ENCODE results near the gene ING1.
"Not testable (repeated sequence)": the region's sequence is repeated elsewhere in the genome, so short reads cannot be mapped to it uniquely, and the experiment has no call there.

The ING1 gene

GRCh38 chr13:110700641-110701040 lies 12.9 kb upstream of the ING1 start:
- Histone ChIP-seq H3K36me3 (replicated peaks; ENCODE audit: low read depth, low read length) (peaks cover 64% of the 10 kb centered on the region), H3K27ac (ENCODE audit: low read length) (no peak overlapping the region)

GRCh38 chr13:110701061-110701460 lies 12.4 kb upstream of the ING1 start:
- H3K36me3 ChIP-seq (replicated peaks; ENCODE audit: low read depth, low read length), result peaks cover 64% of the 10 kb centered on the region
- H3K4me2 ChIP-seq (ENCODE audit: low read length), result not testable (repeated sequence)
- peaks cover 12% of the 10 kb centered on the region; the same call in 1 of the 2 replicates for H4K20me1 ChIP-seq (ENCODE audit: insufficient read depth, low read length)

More at GRCh38 chr13:110700641-110701040, 12.9 kb upstream of the ING1 start:
- Histone ChIP-seq H3K27me3 (ENCODE audit: low read depth, low read length) (no peaks in the 10 kb centered on the region), H3K9me3 (ENCODE audit: insufficient read depth, low read length) (no peaks in the 10 kb centered on the region), H3K4me3 (ENCODE audit: low read length) (no peak overlapping the region), H4K20me1 (ENCODE audit: insufficient read depth, low read length) (peaks cover 12% of the 10 kb centered on the region; the same call in 1 of the 2 replicates), H3K4me1 (ENCODE audit: low read length) (peaks cover 14% of the 10 kb centered on the region), H3K79me2 (ENCODE audit: low read length) (peaks cover 45% of the 10 kb centered on the region), H3K9ac (ENCODE audit: low read length) (no peak overlapping the region), H3K4me2 (ENCODE audit: low read length) (no peak overlapping the region), H2AFZ (ENCODE audit: low read depth, low read length) (no peak overlapping the region)
- TF ChIP-seq CTCF (IDR thresholded peaks at IDR 0.05; ENCODE audit: low read depth, low read length) (no peak), EZH2phosphoT487 (IDR thresholded peaks at IDR 0.05; ENCODE audit: low read depth) (no peak)

GRCh38 chr13:110702089-110702488 lies 11.4 kb upstream of the ING1 start:
- H3K27me3 ChIP-seq (ENCODE audit: low read depth, low read length), result no peaks in the 10 kb centered on the region
- no peaks in the 10 kb centered on the region for H3K9me3 ChIP-seq (ENCODE audit: insufficient read depth, low read length)
- H3K9ac ChIP-seq (ENCODE audit: low read length), result no peak overlapping the region
- no peak overlapping the region for H3K27ac ChIP-seq (ENCODE audit: low read length)
- peaks cover 56% of the 10 kb centered on the region for H3K36me3 ChIP-seq (replicated peaks; ENCODE audit: low read depth, low read length)
- 0 out of 2 replicates have a peak, but pooled peaks cover 12% of the 10 kb centered on the region for H4K20me1 ChIP-seq (ENCODE audit: insufficient read depth, low read length)
- peaks cover 43% of the 10 kb centered on the region for H3K79me2 ChIP-seq (ENCODE audit: low read length)
- TF ChIP-seq EZH2phosphoT487 (IDR thresholded peaks at IDR 0.05; ENCODE audit: low read depth) (no peak), CTCF (IDR thresholded peaks at IDR 0.05; ENCODE audit: low read depth, low read length) (no peak)
- H2AFZ ChIP-seq (ENCODE audit: low read depth, low read length), result no peak overlapping the region
- H3K4me3 ChIP-seq (ENCODE audit: low read length), result no peak overlapping the region
- peaks cover 22% of the 10 kb centered on the region for H3K4me1 ChIP-seq (ENCODE audit: low read length)
- H3K4me2 ChIP-seq (ENCODE audit: low read length), result no peak overlapping the region

More at GRCh38 chr13:110701061-110701460, 12.4 kb upstream of the ING1 start:
- not testable (repeated sequence) for H3K9me3 ChIP-seq (ENCODE audit: insufficient read depth, low read length); H3K27me3 ChIP-seq (ENCODE audit: low read depth, low read length); H3K4me3 ChIP-seq (ENCODE audit: low read length); H3K9ac ChIP-seq (ENCODE audit: low read length); H3K27ac ChIP-seq (ENCODE audit: low read length); H2AFZ ChIP-seq (ENCODE audit: low read depth, low read length)
- H3K79me2 ChIP-seq (ENCODE audit: low read length), result peaks cover 47% of the 10 kb centered on the region
- H3K4me1 ChIP-seq (ENCODE audit: low read length), result peaks cover 14% of the 10 kb centered on the region

GRCh38 chr13:110702591-110703526 lies 10.6 kb upstream of the ING1 start:
- H3K36me3 ChIP-seq (replicated peaks; ENCODE audit: low read depth, low read length), result peaks cover 48% of the 10 kb centered on the region

More at GRCh38 chr13:110702591-110703526, 10.6 kb upstream of the ING1 start:
- TF ChIP-seq CTCF (IDR thresholded peaks at IDR 0.05; ENCODE audit: low read depth, low read length), result no peak
- TF ChIP-seq EZH2phosphoT487 (IDR thresholded peaks at IDR 0.05; ENCODE audit: low read depth), result no peak
- Histone ChIP-seq H3K27me3 (ENCODE audit: low read depth, low read length) (peaks cover 3% of the 10 kb centered on the region; the same call in 1 of the 2 replicates), H2AFZ (ENCODE audit: low read depth, low read length) (no peak overlapping the region), H3K4me1 (ENCODE audit: low read length) (peaks cover 29% of the 10 kb centered on the region), H3K79me2 (ENCODE audit: low read length) (peaks cover 39% of the 10 kb centered on the region), H3K4me2 (ENCODE audit: low read length) (no peak overlapping the region), H3K4me3 (ENCODE audit: low read length) (no peak overlapping the region), H3K9ac (ENCODE audit: low read length) (no peak overlapping the region), H3K27ac (ENCODE audit: low read length) (no peak overlapping the region), H4K20me1 (ENCODE audit: insufficient read depth, low read length) (0 out of 2 replicates have a peak, but pooled peaks cover 12% of the 10 kb centered on the region), H3K9me3 (ENCODE audit: insufficient read depth, low read length) (no peaks in the 10 kb centered on the region)

Measured in OCI-LY3 (cell line).